ENCODE data around the gene PGLYRP3.

GRCh38 chr1:153355445-153356071, 42.8 kb upstream of the PGLYRP3 start:
- TF ChIP-seq EP300 (IDR thresholded peaks at IDR 0.05) = no peak
- peak; percentile 34 to 62 for TF ChIP-seq CTCF (IDR thresholded peaks at IDR 0.05)
- no peak for TF ChIP-seq POLR2A (IDR thresholded peaks at IDR 0.05)
